NB4 (cell line): ENCODE results near the gene NR1H4.

Experiments
- POLR2A ChIP-seq: IDR thresholded peaks from 2 replicates; pipeline ENCODE4 v1.6.1; 2011; ENCODE audit warnings: mild to moderate bottlenecking; ENCODE audit not compliant: insufficient read length; ENCODE audit errors: extremely low read depth
- TF ChIP-seq, protein P1 (sequence below): IDR thresholded peaks from one replicate; pipeline ENCODE4 v1.5.1; 2012; ENCODE audit warnings: low read depth, low read length
- TF ChIP-seq, protein P2 (sequence below): IDR thresholded peaks from 2 replicates; pipeline ENCODE4 v1.6.1; 2011; ENCODE audit warnings: low read depth, low read length

DNA sequence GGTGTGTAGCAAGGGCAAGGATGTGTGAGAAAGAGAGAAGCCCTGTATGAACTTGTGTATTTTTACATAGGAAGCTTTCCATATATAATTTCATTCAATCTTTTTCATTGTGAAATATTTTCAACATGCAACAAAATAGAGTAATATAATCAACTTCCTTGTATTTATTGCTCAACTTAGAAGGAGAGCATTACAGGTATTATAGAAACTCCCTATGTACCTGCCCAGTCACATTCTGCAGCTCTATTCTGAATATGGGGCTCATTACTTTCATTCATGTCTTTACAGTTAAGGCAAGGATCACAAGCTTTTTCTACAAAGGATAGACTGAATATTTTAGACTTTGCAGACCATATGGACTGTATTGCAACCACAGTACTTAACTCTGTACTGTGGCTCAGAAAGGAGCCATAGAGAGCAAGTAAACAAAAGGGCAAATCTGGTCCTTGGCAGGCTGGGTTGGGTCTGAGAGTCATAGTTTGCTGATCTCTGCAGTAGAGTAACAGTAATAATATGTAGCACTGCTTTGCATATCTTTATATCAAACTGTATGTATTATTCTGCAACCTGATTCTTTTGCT, 11.3 kb downstream of the NR1H4 start:
- TF ChIP-seq, protein P1, sequence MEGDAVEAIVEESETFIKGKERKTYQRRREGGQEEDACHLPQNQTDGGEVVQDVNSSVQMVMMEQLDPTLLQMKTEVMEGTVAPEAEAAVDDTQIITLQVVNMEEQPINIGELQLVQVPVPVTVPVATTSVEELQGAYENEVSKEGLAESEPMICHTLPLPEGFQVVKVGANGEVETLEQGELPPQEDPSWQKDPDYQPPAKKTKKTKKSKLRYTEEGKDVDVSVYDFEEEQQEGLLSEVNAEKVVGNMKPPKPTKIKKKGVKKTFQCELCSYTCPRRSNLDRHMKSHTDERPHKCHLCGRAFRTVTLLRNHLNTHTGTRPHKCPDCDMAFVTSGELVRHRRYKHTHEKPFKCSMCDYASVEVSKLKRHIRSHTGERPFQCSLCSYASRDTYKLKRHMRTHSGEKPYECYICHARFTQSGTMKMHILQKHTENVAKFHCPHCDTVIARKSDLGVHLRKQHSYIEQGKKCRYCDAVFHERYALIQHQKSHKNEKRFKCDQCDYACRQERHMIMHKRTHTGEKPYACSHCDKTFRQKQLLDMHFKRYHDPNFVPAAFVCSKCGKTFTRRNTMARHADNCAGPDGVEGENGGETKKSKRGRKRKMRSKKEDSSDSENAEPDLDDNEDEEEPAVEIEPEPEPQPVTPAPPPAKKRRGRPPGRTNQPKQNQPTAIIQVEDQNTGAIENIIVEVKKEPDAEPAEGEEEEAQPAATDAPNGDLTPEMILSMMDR = no peak
- no peak for TF ChIP-seq POLR2A
- TF ChIP-seq, protein P2, sequence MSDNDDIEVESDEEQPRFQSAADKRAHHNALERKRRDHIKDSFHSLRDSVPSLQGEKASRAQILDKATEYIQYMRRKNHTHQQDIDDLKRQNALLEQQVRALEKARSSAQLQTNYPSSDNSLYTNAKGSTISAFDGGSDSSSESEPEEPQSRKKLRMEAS = no peak
